HG03469 (cell line): ENCODE results near the gene BLVRB.
A peak's percentile ranks its signal among the peaks of the same experiment; 100 is the strongest.
"Not testable (repeated sequence)": the region's sequence is repeated elsewhere in the genome, so short reads cannot be mapped to it uniquely, and the experiment has no call there.

Experiments
- ATAC-seq: cut with Tn5 transposase; IDR thresholded peaks from one replicate; pipeline ENCODE4 v1.9.1; 2021; ENCODE audit warnings: mild to moderate bottlenecking, moderate library complexity, moderate number of reproducible peaks; ENCODE audit not compliant: unreplicated experiment

The BLVRB gene

GRCh38 chr19:40465557-40466218 lies at the start of gene BLVRB:
TSS of gene BLVRB (minus strand) at chr19:40465745. CDS start at chr19:40465688, 57 bp downstream.
- peak; percentile 70 for ATAC-seq

DNA sequence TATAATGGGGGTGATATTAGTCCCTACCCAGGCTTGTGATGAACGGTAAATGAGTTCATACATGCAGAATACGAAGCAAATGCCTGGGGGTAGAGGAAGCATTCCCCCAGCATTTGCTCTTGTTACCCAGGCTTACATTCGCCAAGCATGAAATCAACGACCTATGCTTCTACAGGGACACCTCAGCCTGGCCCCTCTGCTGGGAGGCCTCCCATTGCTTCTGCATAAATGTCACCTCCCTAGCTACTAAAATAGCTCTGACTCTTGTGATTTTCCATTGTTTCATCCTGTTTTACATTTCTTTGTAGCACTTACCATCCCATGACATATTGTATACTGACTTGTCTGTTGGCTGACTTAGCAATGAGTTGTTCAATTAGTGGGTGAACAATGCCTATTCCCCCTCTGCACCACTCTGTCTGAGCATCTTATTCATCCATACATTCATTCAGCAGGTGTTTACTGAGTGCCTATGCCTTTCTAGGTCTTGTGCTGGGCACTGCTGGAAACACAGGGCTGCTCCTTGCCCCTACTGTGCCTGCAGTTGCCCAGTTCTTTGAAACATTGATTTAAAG lies 48.3 kb upstream of the BLVRB start:
- no peak for ATAC-seq

- no peak for ATAC-seq
These were observed 47.8 kb upstream of the BLVRB start for GRCh38 chr19:40513345-40513678.

GRCh38 chr19:40512473-40513344 lies 47.2 kb upstream of the BLVRB start:
- no peak for ATAC-seq

- ATAC-seq = no peak
These were observed 46.5 kb upstream of the BLVRB start for GRCh38 chr19:40512110-40512472.

GRCh38 chr19:40511487-40511886 lies 45.9 kb upstream of the BLVRB start:
- ATAC-seq = no peak

- no peak for ATAC-seq
These were observed 45.1 kb upstream of the BLVRB start for GRCh38 chr19:40510526-40511115.

GRCh38 chr19:40508739-40509260 lies 43.3 kb upstream of the BLVRB start:
- ATAC-seq = no peak

DNA sequence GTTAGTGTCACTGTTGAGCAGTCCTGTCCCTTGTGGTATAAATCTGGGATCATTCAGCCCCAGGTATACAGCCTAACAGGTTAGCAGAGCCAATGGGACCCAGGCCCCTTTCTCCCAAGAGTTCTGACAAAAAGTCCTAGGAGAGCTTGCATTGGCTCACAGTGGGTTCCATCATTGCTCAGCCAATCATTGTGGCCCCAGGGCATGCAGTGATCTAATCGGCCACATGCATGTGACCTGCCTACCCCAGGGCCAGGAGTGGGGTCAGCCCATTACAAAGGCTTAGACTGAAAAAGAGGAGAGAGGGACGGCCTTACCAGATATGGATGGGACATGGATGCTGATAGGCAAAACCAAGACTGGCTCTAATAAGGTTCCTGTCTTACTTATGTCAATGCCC lies 42.3 kb upstream of the BLVRB start:
- ATAC-seq = no peak

DNA sequence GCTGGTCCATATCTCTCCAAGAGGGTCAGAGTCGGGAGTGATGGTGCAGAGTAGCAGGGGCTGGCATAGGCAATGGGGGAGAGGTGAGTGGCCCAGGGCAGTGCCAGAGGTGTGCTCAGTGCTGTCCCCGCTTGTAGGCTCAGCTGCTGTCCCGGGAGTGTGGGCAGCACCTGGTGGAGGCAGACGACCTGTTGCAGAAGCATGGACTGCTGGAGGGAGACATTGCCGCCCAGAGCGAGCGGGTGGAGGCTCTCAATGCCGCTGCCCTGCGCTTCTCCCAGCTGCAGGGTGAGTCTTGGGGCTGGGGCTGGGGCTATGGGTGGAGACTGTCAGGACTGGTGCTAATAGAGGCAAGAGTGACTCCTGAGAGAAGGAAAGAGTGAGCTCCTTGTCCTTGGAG lies 40.6 kb upstream of the BLVRB start:
- no peak for ATAC-seq

- ATAC-seq = no peak
These were observed 37.8 kb upstream of the BLVRB start for GRCh38 chr19:40503320-40503695.

- ATAC-seq = no peak
These were observed 37.2 kb upstream of the BLVRB start for GRCh38 chr19:40502647-40503319.

DNA sequence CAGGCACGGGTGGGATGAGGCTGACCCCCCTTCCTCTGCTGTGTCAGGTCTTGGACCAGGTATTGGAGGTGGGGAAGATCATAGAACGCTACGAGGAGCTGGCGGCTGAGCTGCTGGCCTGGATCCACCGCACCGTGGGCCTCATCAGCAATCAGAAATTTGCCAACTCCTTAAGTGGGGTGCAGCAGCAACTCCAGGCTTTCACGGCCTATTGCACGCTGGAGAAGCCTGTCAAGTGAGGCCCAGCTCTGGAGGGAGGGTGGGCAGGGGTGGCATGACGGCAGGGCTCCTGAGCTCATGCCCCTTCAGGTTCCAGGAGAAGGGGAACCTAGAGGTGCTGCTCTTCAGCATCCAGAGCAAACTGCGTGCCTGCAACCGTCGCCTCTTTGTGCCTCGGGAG lies 36.5 kb upstream of the BLVRB start:
- no peak for ATAC-seq

GRCh38 chr19:40501599-40501998 lies 36.1 kb upstream of the BLVRB start:
- no peak for ATAC-seq

GRCh38 chr19:40500678-40501530 lies 35.4 kb upstream of the BLVRB start:
- ATAC-seq = not testable (repeated sequence)

GRCh38 chr19:40499320-40499719 lies 33.8 kb upstream of the BLVRB start:
- no peak for ATAC-seq

- no peak for ATAC-seq
These were observed 31.7 kb upstream of the BLVRB start for GRCh38 chr19:40497214-40497613.

- no peak for ATAC-seq
These were observed 28.8 kb upstream of the BLVRB start for GRCh38 chr19:40494191-40494838.

- no peak for ATAC-seq
These were observed 28.2 kb upstream of the BLVRB start for GRCh38 chr19:40493778-40494177.

DNA sequence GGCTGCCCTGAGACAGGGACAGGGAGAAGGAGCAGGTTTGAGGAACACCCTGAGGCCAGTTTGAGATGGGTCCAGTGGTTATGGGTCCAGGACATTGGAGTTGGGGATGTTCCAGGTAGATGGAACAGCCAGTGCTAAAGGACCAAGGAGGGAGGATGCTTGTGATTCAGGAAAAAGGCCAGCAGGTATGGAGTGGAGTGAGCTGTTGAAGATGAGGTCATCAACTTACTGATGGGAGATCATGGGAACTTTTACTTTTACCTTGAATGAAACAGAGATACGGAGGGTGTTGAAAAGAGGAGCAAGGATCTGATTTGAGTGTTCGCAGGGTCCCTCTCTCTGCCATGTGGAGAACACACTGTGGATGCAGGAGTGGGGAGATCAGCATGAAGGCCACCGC lies 26.7 kb upstream of the BLVRB start:
- no peak for ATAC-seq
